ENCODE measurements around the gene GREM2. TPM values are rescaled to one million over a fixed set of nuclear protein-coding genes. Genes with fewer than 3 reads are reported as not detected.

GREM2 gene
- total and polyA plus RNA-seq, 10 of the 15 experiments (the other 5 are each of a cell fraction or from before 2014, with no cell fraction given), result not detected

- Histone ChIP-seq H3K27ac (ENCODE audit: control insufficient read depth, insufficient read depth) (no peak overlapping the region), H3K36me3 (ENCODE audit: control insufficient read depth in 2 of 2, insufficient read depth in 2 of 2, low read length in 1 of 2) (no peaks in the 10 kb centered on the region), H3K4me2 (ENCODE audit: control insufficient read depth, insufficient read depth) (no peak overlapping the region), H4K20me1 (ENCODE audit: control insufficient read depth, insufficient read depth) (no peaks in the 10 kb centered on the region), H3K27me3 (replicated peaks in 1 of 2; ENCODE audit: control insufficient read depth in 2 of 2, insufficient read depth in 2 of 2, low read length in 1 of 2) (no peaks in the 10 kb centered on the region), H3K4me1 (ENCODE audit: control insufficient read depth, insufficient read depth, low read length) (no peaks in the 10 kb centered on the region), H3K9ac (ENCODE audit: control insufficient read depth, insufficient read depth, low read length) (no peak overlapping the region), H3K9me3 (replicated peaks; ENCODE audit: control insufficient read depth, insufficient read depth, low read length) (no peaks in the 10 kb centered on the region), H3K79me2 (ENCODE audit: control insufficient read depth, insufficient read depth, low read length) (no peaks in the 10 kb centered on the region), H3K4me3 (no peak overlapping the region), H2AFZ (ENCODE audit: control insufficient read depth, low read depth, low read length) (no peak overlapping the region)
- ChIA-PET RAD21 (ENCODE audit: unreplicated experiment) (no interaction called here), POLR2A (no interaction called here), CTCF (interaction anchor here (0.7 kb wide), 1 partner anchor 9 kb away, joined by 3 read pairs; no protein-coding TSS in a partner anchor), SMC1A (ENCODE audit: uncharacterized antibody, unreplicated experiment) (no interaction called here)
- ATAC-seq (no peak), DNase-seq (ENCODE audit: low read depth, low spot score) (no peak), FAIRE-seq (no peak)
- BruUV-seq (replicated peaks), result no TSS peak
- TF ChIP-seq BCLAF1 (IDR thresholded peaks at IDR 0.05) (no peak), ATF2 (IDR thresholded peaks at IDR 0.05; ENCODE audit: low read length) (no peak), ETV6 (conservative IDR thresholded peaks at IDR 0.05 in 1 of 2, IDR thresholded peaks at IDR 0.05 in 1 of 2; ENCODE audit: borderline replicate concordance in 1 of 2, low read depth in 1 of 2) (no peak), RAD51 (IDR thresholded peaks at IDR 0.05) (no peak), HSF1 (IDR thresholded peaks at IDR 0.05; ENCODE audit: low read depth, low read length) (no peak), SRF (IDR thresholded peaks at IDR 0.05; ENCODE audit: low read depth in 2 of 2, low read length in 2 of 2) (no peak), BRCA1 (IDR thresholded peaks at IDR 0.05; ENCODE audit: low read depth, low read length) (no peak)
- intact Hi-C loops (cut with micrococcal nuclease; ENCODE audit: unreplicated experiment), result no loop called here
- in situ Hi-C loops (cut with MboI), result no loop called here
- 49% methylated on average over 4 of the region's 4 CpGs for WGBS (ENCODE audit: insufficient coverage, insufficient replicate concordance, low lambda C conversion rate, missing lambda C conversion rate)
These were observed 94.1 kb downstream of the GREM2 start for GRCh38 chr1:240517891-240518290.

Data from GM12878 (cell line).